ENCODE measurements around the gene SP2.

SP2 gene

GRCh38 chr17:47894498-47895346, 1.3 kb upstream of the SP2 start:
- Histone ChIP-seq H3K4me1 (ENCODE audit: insufficient read depth, low read length) (peaks cover 19% of the 10 kb centered on the region), H3K9me3 (ENCODE audit: control insufficient read depth, insufficient read depth, low read length) (no peaks in the 10 kb centered on the region), H3K9ac (ENCODE audit: low read depth, low read length) (peak overlapping the region; percentile 80), H3K36me3 (ENCODE audit: insufficient read depth, low read length) (no peaks in the 10 kb centered on the region; the same call in 1 of the 2 replicates)

- H3K9ac ChIP-seq (ENCODE audit: low read depth, low read length) = peak overlapping the region; percentile 80
- H3K4me1 ChIP-seq (ENCODE audit: insufficient read depth, low read length) = peaks cover 26% of the 10 kb centered on the region
- H3K9me3 ChIP-seq (ENCODE audit: control insufficient read depth, insufficient read depth, low read length) = no peaks in the 10 kb centered on the region
- H3K36me3 ChIP-seq (ENCODE audit: insufficient read depth, low read length) = no peaks in the 10 kb centered on the region; the same call in 1 of the 2 replicates
These were observed 635 bp upstream of the SP2 start for GRCh38 chr17:47895347-47895855.

- Histone ChIP-seq H3K36me3 (ENCODE audit: insufficient read depth, low read length) (no peaks in the 10 kb centered on the region; the same call in 1 of the 2 replicates), H3K9me3 (ENCODE audit: control insufficient read depth, insufficient read depth, low read length) (no peaks in the 10 kb centered on the region), H3K9ac (ENCODE audit: low read depth, low read length) (peak overlapping the region; percentile 97), H3K4me1 (ENCODE audit: insufficient read depth, low read length) (peaks cover 39% of the 10 kb centered on the region)
These were observed 845 bp downstream of the SP2 start for GRCh38 chr17:47896672-47897490.

- Histone ChIP-seq H3K9ac (ENCODE audit: low read depth, low read length) (peak overlapping the region; percentile 97; the same call in 1 of the 2 replicates), H3K4me1 (ENCODE audit: insufficient read depth, low read length) (peaks cover 46% of the 10 kb centered on the region)
These were observed 1.5 kb downstream of the SP2 start for GRCh38 chr17:47897561-47897960.

GRCh38 chr17:47898241-47898640, 2.2 kb downstream of the SP2 start:
- Histone ChIP-seq H3K9ac (ENCODE audit: low read depth, low read length) (no peak overlapping the region), H3K4me1 (ENCODE audit: insufficient read depth, low read length) (peaks cover 46% of the 10 kb centered on the region), H3K9me3 (ENCODE audit: control insufficient read depth, insufficient read depth, low read length) (no peaks in the 10 kb centered on the region), H3K36me3 (ENCODE audit: insufficient read depth, low read length) (no peaks in the 10 kb centered on the region; the same call in 1 of the 2 replicates)

More at GRCh38 chr17:47897561-47897960, 1.5 kb downstream of the SP2 start:
- H3K36me3 ChIP-seq (ENCODE audit: insufficient read depth, low read length) = no peaks in the 10 kb centered on the region; the same call in 1 of the 2 replicates
- H3K9me3 ChIP-seq (ENCODE audit: control insufficient read depth, insufficient read depth, low read length) = no peaks in the 10 kb centered on the region

- no peak overlapping the region for H3K9ac ChIP-seq (ENCODE audit: low read depth, low read length)
- no peaks in the 10 kb centered on the region; the same call in 1 of the 2 replicates for H3K36me3 ChIP-seq (ENCODE audit: insufficient read depth, low read length)
- H3K4me1 ChIP-seq (ENCODE audit: insufficient read depth, low read length) = peaks cover 41% of the 10 kb centered on the region
- H3K9me3 ChIP-seq (ENCODE audit: control insufficient read depth, insufficient read depth, low read length) = no peaks in the 10 kb centered on the region
These were observed 3.6 kb downstream of the SP2 start for GRCh38 chr17:47899643-47900042.

GRCh38 chr17:47901423-47901822, 5.4 kb downstream of the SP2 start:
- Histone ChIP-seq H3K4me1 (ENCODE audit: insufficient read depth, low read length) (peaks cover 49% of the 10 kb centered on the region), H3K36me3 (ENCODE audit: insufficient read depth, low read length) (no peaks in the 10 kb centered on the region; the same call in 1 of the 2 replicates), H3K9me3 (ENCODE audit: control insufficient read depth, insufficient read depth, low read length) (no peaks in the 10 kb centered on the region), H3K9ac (ENCODE audit: low read depth, low read length) (peak overlapping the region; percentile 0; the same call in 1 of the 2 replicates)

- Histone ChIP-seq H3K9me3 (ENCODE audit: control insufficient read depth, insufficient read depth, low read length) (no peaks in the 10 kb centered on the region), H3K9ac (ENCODE audit: low read depth, low read length) (no peak overlapping the region), H3K4me1 (ENCODE audit: insufficient read depth, low read length) (peaks cover 49% of the 10 kb centered on the region), H3K36me3 (ENCODE audit: insufficient read depth, low read length) (no peaks in the 10 kb centered on the region; the same call in 1 of the 2 replicates)
These were observed 6.2 kb downstream of the SP2 start for GRCh38 chr17:47902039-47902744.

GRCh38 chr17:47905221-47905733, 9.2 kb downstream of the SP2 start:
- no peak overlapping the region for H3K9ac ChIP-seq (ENCODE audit: low read depth, low read length)
- no peaks in the 10 kb centered on the region for H3K9me3 ChIP-seq (ENCODE audit: control insufficient read depth, insufficient read depth, low read length)
- no peaks in the 10 kb centered on the region for H3K36me3 ChIP-seq (ENCODE audit: insufficient read depth, low read length)
- peaks cover 35% of the 10 kb centered on the region for H3K4me1 ChIP-seq (ENCODE audit: insufficient read depth, low read length)

- Histone ChIP-seq H3K4me1 (ENCODE audit: insufficient read depth, low read length) (peaks cover 25% of the 10 kb centered on the region), H3K9me3 (ENCODE audit: control insufficient read depth, insufficient read depth, low read length) (no peaks in the 10 kb centered on the region), H3K9ac (ENCODE audit: low read depth, low read length) (no peak overlapping the region), H3K36me3 (ENCODE audit: insufficient read depth, low read length) (no peaks in the 10 kb centered on the region)
These were observed 10.4 kb downstream of the SP2 start for GRCh38 chr17:47906443-47906842.

GRCh38 chr17:47907932-47908562, 12.0 kb downstream of the SP2 start:
- Histone ChIP-seq H3K36me3 (ENCODE audit: insufficient read depth, low read length) (no peaks in the 10 kb centered on the region), H3K9me3 (ENCODE audit: control insufficient read depth, insufficient read depth, low read length) (no peaks in the 10 kb centered on the region), H3K4me1 (ENCODE audit: insufficient read depth, low read length) (peaks cover 13% of the 10 kb centered on the region), H3K9ac (ENCODE audit: low read depth, low read length) (no peak overlapping the region)

GRCh38 chr17:47913050-47913449, 17.0 kb downstream of the SP2 start:
- Histone ChIP-seq H3K36me3 (ENCODE audit: insufficient read depth, low read length) (no peaks in the 10 kb centered on the region), H3K9me3 (ENCODE audit: control insufficient read depth, insufficient read depth, low read length) (no peaks in the 10 kb centered on the region)

GRCh38 chr17:47914306-47914948, 18.4 kb downstream of the SP2 start:
- Histone ChIP-seq H3K36me3 (ENCODE audit: insufficient read depth, low read length) (no peaks in the 10 kb centered on the region), H3K9ac (ENCODE audit: low read depth, low read length) (no peak overlapping the region), H3K4me1 (ENCODE audit: insufficient read depth, low read length) (no peaks in the 10 kb centered on the region), H3K9me3 (ENCODE audit: control insufficient read depth, insufficient read depth, low read length) (no peaks in the 10 kb centered on the region)

More at GRCh38 chr17:47913050-47913449, 17.0 kb downstream of the SP2 start:
- Histone ChIP-seq H3K9ac (ENCODE audit: low read depth, low read length) (no peak overlapping the region), H3K4me1 (ENCODE audit: insufficient read depth, low read length) (no peaks in the 10 kb centered on the region)

All from ES-I3 (cell line).